K562 (cell line): ENCODE results near the gene FAIM. TPM values are rescaled to one million over a fixed set of nuclear protein-coding genes. Genes with fewer than 3 reads are reported as not detected.

Source experiments
- ETV6 ChIP-seq, 3 experiments: fragments of 150-350 bp in 1 of 3; sonication (generic) in 1 of 3; formaldehyde crosslinking in 1 of 3; IDR thresholded peaks; 2 replicates each; pipeline versions ENCODE4 v1.6.1 to v1.8.0; 2014 to 2022; ENCODE audit warnings: borderline replicate concordance in 2 of 3, low read depth in 2 of 3, antibody characterized with exemption in 1 of 3, low read length in 1 of 3, mild to moderate bottlenecking in 1 of 3, missing genetic modification reagents in 1 of 3
- FOXP1 ChIP-seq: sonication (generic); formaldehyde crosslinking; IDR thresholded peaks from 2 replicates; pipeline ENCODE4 v1.8.0; 2022; ENCODE audit warnings: mild to moderate bottlenecking, missing genetic modification reagents
- HNRNPLL ChIP-seq: fragments of 200-400 bp; formaldehyde crosslinking; IDR thresholded peaks from 2 replicates; pipeline ENCODE4 v1.6.1; 2017; ENCODE audit warnings: low read length, low read depth, mild to moderate bottlenecking; ENCODE audit not compliant: poor library complexity, severe bottlenecking
- LCOR ChIP-seq: sonication (generic); formaldehyde crosslinking; IDR thresholded peaks from 2 replicates; pipeline ENCODE4 v1.8.0; 2022; ENCODE audit warnings: mild to moderate bottlenecking, missing genetic modification reagents
- MGA ChIP-seq: fragments of 450-650 bp; IDR thresholded peaks from 2 replicates; pipeline ENCODE4 v1.6.1; 2016; ENCODE audit warnings: mild to moderate bottlenecking, moderate library complexity
- NR0B1 ChIP-seq: fragments of 450-650 bp; IDR thresholded peaks from one replicate; pipeline ENCODE4 v1.6.1; 2018; ENCODE audit warnings: mild to moderate bottlenecking, moderate library complexity; ENCODE audit not compliant: partially characterized antibody
- POLR2H ChIP-seq: IDR thresholded peaks from 2 replicates; pipeline ENCODE4 v1.6.1; 2016; ENCODE audit warnings: missing genetic modification characterization, low read depth, mild to moderate bottlenecking, control low read depth, missing compliant biosample characterization, moderate library complexity
- TAF15 ChIP-seq: fragments of 200-400 bp; formaldehyde crosslinking; IDR thresholded peaks from 2 replicates; pipeline ENCODE4 v1.6.1; 2017; ENCODE audit warnings: mild to moderate bottlenecking, low read depth, low read length, moderate library complexity
- ZNF274 ChIP-seq: IDR thresholded peaks from 2 replicates; pipeline ENCODE4 v1.6.1; 2011; ENCODE audit warnings: low read depth, mild to moderate bottlenecking, low read length, moderate library complexity, borderline replicate concordance
- polyA plus RNA-seq, 8 experiments: library from polyadenylated mRNA; depleted of rRNA in 4 of 8; stranded (reverse) in 5 of 8; unstranded in 3 of 8; fragments of >200 nt; fragmentation: Nextera tagmentation in 2 of 8; fragmentation: Illumina TruSeq in 1 of 8; extraction: Ambion mirVana in 2 of 8; extraction: Trizol in 1 of 8; gene quantifications; 2 replicates each; pipeline versions ENCODE4 v1.2.1 to v1.2.3, GENCODE V29; 2011 to 2014; ENCODE audit warnings: inconsistent platforms in 1 of 8, missing spikeins in 1 of 8
- total RNA-seq, 7 experiments: library from RNA; depleted of rRNA in 6 of 7; stranded (reverse); fragments of >200 nt in 6 of 7; fragmentation: Illumina TruSeq in 2 of 7; extraction: Trizol in 2 of 7; gene quantifications; 2 replicates each; pipeline versions ENCODE4 v1.2.1 to v1.2.3, GENCODE V29; 2011 to 2021; ENCODE audit warnings: low replicate concordance in 1 of 7
- TF ChIP-seq, protein P1 (sequence below): sonication (generic); formaldehyde crosslinking; IDR thresholded peaks from 2 replicates; pipeline ENCODE4 v1.8.0; 2022; ENCODE audit warnings: mild to moderate bottlenecking, missing genetic modification reagents

FAIM gene
- total and polyA plus RNA-seq, 9 of the 15 experiments (the other 6 are each of a cell fraction or from before 2014, with no cell fraction given) = 2.5 to 7.9 (median 6.6) TPM

- no peak for TF ChIP-seq ETV6 (IDR thresholded peaks at IDR 0.05; ENCODE audit: borderline replicate concordance in 1 of 2, low read depth in 2 of 2, low read length in 1 of 2)
- TF ChIP-seq ETV6 (CRISPR knock-in tag; IDR thresholded peaks at IDR 0.05; ENCODE audit: borderline replicate concordance) = no peak
- no peak for TF ChIP-seq ZNF274
- TF ChIP-seq HNRNPLL = peak; percentile 68
- TF ChIP-seq TAF15 = no peak
- TF ChIP-seq LCOR (CRISPR knock-in tag) = peak; percentile 90; the same call in 1 of the 2 replicates
- peak; percentile 20; the same call in 1 of the 2 replicates for TF ChIP-seq FOXP1
- no peak for TF ChIP-seq POLR2H
- TF ChIP-seq MGA = peak; percentile 95
- TF ChIP-seq, protein P1, sequence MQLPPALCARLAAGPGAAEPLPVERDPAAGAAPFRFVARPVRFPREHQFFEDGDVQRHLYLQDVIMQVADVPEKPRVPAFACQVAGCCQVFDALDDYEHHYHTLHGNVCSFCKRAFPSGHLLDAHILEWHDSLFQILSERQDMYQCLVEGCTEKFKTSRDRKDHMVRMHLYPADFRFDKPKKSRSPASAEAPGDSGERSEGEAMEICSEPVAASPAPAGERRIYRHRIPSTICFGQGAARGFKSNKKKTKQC (CRISPR knock-in tag) = no peak
- TF ChIP-seq NR0B1 = no peak
These were observed 14.2 kb upstream of the FAIM start, which contains the start of gene CEP70 (continued) for GRCh38 chr3:138594150-138594934.
